ENCODE measurements around the gene MEGF6. TPM values are rescaled to one million over a fixed set of nuclear protein-coding genes. Genes with fewer than 3 reads are reported as not detected.

Gene MEGF6
- total and polyA plus RNA-seq, 2 of the 8 experiments (the other 6 are each of a cell fraction or from before 2014, with no cell fraction given): 4.1 to 14.8 TPM

DNA sequence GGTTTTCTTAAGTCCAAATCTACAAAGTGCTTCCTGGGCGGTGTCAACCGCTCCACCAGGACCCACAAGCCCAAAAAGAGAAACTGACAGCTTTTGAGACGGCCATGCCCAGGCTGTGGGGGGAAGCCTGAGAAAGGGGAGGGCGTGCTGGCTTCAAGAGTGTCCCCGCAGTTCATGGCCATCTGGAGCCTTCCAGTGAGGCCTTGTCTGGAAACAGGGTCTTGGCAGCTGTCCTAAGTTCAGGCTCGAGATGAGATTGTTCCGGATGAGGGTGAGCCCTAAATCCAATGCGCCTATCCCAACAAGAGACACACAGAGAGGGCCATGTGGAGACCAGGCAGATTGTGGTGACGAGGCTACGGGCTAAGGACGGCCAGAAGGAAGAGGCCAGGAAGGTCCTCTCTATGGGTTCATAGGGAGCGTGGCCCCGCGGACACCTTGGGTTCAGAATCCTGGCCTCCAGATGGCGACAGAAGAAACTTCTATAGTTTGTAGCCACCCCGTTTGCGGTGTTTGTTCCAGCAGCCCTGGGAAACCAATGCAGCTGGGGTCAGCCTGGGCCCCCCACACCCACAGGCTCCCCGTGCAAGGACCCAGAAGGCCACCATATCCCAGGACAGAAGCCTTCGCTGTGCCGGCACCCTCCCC, 86.6 kb downstream of the MEGF6 start:
- no peak overlapping the region for H3K4me2 ChIP-seq (ENCODE audit: insufficient read depth in 1 of 2, low read depth in 2 of 2, low read length in 2 of 2)
- H2BK120ac ChIP-seq (replicated peaks; ENCODE audit: low read depth, low read length): no peak overlapping the region
- H4K8ac ChIP-seq (ENCODE audit: extremely low read depth, insufficient read depth, low read length): no peak overlapping the region; the same call in 1 of the 2 replicates
- no peak overlapping the region for H2BK15ac ChIP-seq (ENCODE audit: low read length)
- no peak overlapping the region for H2AK5ac ChIP-seq (ENCODE audit: low read depth, low read length)
- H3K79me2 ChIP-seq (ENCODE audit: control insufficient read depth in 1 of 2, insufficient read depth in 2 of 2, low read length in 2 of 2): no peaks in the 10 kb centered on the region
- H4K5ac ChIP-seq (ENCODE audit: insufficient read length, low read depth, low read length): no peak overlapping the region
- H3K14ac ChIP-seq (ENCODE audit: insufficient read length): no peak overlapping the region
- H3K79me1 ChIP-seq (ENCODE audit: low read depth, low read length): no peaks in the 10 kb centered on the region
- H2BK20ac ChIP-seq (ENCODE audit: low read length): no peak overlapping the region
- H3K36me3 ChIP-seq (ENCODE audit: control insufficient read depth in 2 of 4, insufficient read depth in 4 of 4, low read length in 3 of 4): no peaks in the 10 kb centered on the region
- H2BK12ac ChIP-seq (ENCODE audit: low read depth, low read length): no peak overlapping the region
- no peak overlapping the region for H3K23ac ChIP-seq (ENCODE audit: insufficient read length)
- H3K4ac ChIP-seq (replicated peaks; ENCODE audit: insufficient read length, low read depth, low read length): no peak overlapping the region
- peaks cover 4 to 26% of the 10 kb centered on the region in 2 experiments for H4K20me1 ChIP-seq (replicated peaks in 1 of 2; ENCODE audit: control insufficient read depth in 1 of 2, insufficient read depth in 2 of 2, low read length in 2 of 2)
- H4K91ac ChIP-seq (replicated peaks; ENCODE audit: insufficient read length, low read length): no peak overlapping the region
- CTCF ChIA-PET (ENCODE audit: partially characterized antibody): interaction anchor here (1.2 to 7.1 kb wide), 3 partner anchors 7 to 31 kb away, joined by 3 to 43 read pairs (median 4); no protein-coding TSS in a partner anchor
- no peak overlapping the region for H2AFZ ChIP-seq (ENCODE audit: low read length)
- no peaks in the 10 kb centered on the region for H3K23me2 ChIP-seq (ENCODE audit: low read depth, low read length)
- no peaks in the 10 kb centered on the region for H3K9me3 ChIP-seq (ENCODE audit: insufficient read depth in 2 of 2, low read depth in 1 of 2, low read length in 1 of 2)
- no peak overlapping the region for H3K27ac ChIP-seq (ENCODE audit: low read depth, low read length)
- H3K4me3 ChIP-seq (ENCODE audit: extremely low read depth in 1 of 4, insufficient read depth in 2 of 4, low read depth in 3 of 4, low read length in 4 of 4): no peak overlapping the region
- peaks cover 0 to 8% (median 8%) of the 10 kb centered on the region in 4 experiments; a peak in 4 of 7 replicates for H3K27me3 ChIP-seq (replicated peaks in 1 of 4; ENCODE audit: control insufficient read depth in 3 of 4, extremely low read depth in 1 of 4, insufficient read depth in 3 of 4, low read length in 3 of 4)
- H3K4me1 ChIP-seq (replicated peaks in 1 of 4; ENCODE audit: control insufficient read depth in 3 of 4, insufficient read depth in 4 of 4, low read length in 3 of 4): no peaks in the 10 kb centered on the region; a peak in 3 of 7 replicates
- H2BK5ac ChIP-seq (ENCODE audit: low read depth, low read length): no peak overlapping the region
- POLR2A ChIA-PET (ENCODE audit: partially characterized antibody): interaction anchor here (1.2 kb wide), 1 partner anchor 46 kb away, joined by 3 read pairs; no protein-coding TSS in a partner anchor
- no peak overlapping the region for H3K18ac ChIP-seq (ENCODE audit: extremely low read depth, low read length)
- no peak overlapping the region; a peak in 1 of 7 replicates for H3K9ac ChIP-seq (replicated peaks in 1 of 4; ENCODE audit: extremely low read depth in 1 of 4, low read depth in 3 of 4, low read length in 3 of 4)
- DNase-seq (ENCODE audit: low read depth in 1 of 2, low spot score in 2 of 2) (no peak), FAIRE-seq (no peak)
- WGBS, 2 experiments (ENCODE audit: extremely low coverage in 1 of 2, insufficient coverage in 1 of 2, insufficient read length in 1 of 2, insufficient replicate concordance in 2 of 2, low coverage in 1 of 2, low lambda C conversion rate in 2 of 2, missing lambda C conversion rate in 1 of 2): 87% methylated on average over 19 of the region's 20 CpGs; no CpG with 5 or more reads in 1 of the 2 experiments
- no peak for TF ChIP-seq CBX8 (IDR thresholded peaks at IDR 0.05; ENCODE audit: borderline replicate concordance, low read depth, low read length)
- TF ChIP-seq RBBP5 (IDR thresholded peaks at IDR 0.05; ENCODE audit: borderline replicate concordance, low read depth, low read length): no peak
- TF ChIP-seq, protein P1, sequence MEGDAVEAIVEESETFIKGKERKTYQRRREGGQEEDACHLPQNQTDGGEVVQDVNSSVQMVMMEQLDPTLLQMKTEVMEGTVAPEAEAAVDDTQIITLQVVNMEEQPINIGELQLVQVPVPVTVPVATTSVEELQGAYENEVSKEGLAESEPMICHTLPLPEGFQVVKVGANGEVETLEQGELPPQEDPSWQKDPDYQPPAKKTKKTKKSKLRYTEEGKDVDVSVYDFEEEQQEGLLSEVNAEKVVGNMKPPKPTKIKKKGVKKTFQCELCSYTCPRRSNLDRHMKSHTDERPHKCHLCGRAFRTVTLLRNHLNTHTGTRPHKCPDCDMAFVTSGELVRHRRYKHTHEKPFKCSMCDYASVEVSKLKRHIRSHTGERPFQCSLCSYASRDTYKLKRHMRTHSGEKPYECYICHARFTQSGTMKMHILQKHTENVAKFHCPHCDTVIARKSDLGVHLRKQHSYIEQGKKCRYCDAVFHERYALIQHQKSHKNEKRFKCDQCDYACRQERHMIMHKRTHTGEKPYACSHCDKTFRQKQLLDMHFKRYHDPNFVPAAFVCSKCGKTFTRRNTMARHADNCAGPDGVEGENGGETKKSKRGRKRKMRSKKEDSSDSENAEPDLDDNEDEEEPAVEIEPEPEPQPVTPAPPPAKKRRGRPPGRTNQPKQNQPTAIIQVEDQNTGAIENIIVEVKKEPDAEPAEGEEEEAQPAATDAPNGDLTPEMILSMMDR (IDR thresholded peaks at IDR 0.05; ENCODE audit: control extremely low read depth in 1 of 3, insufficient read depth in 1 of 3, low read depth in 1 of 3, low read length in 3 of 3): peak in 2 of 3 experiments; percentile 13 to 19; a peak in 1 of 4 replicates
- peak in 1 of 2 experiments; percentile 10; a peak in 2 of 4 replicates for TF ChIP-seq RAD21 (IDR thresholded peaks at IDR 0.05 in 1 of 2, conservative IDR thresholded peaks at IDR 0.05 in 1 of 2; ENCODE audit: low read depth in 2 of 2, low read length in 2 of 2)
- no peak overlapping the region for H3K56ac ChIP-seq (replicated peaks; ENCODE audit: insufficient read length, low read depth, low read length)

All from H1 (cell line).